Measurements from ENCODE around the gene INPP5A. TPM values are rescaled to one million over a fixed set of nuclear protein-coding genes. Genes with fewer than 3 reads are reported as not detected.

INPP5A gene
- total and polyA plus RNA-seq, 10 of the 15 experiments (the other 5 are each of a cell fraction or from before 2014, with no cell fraction given), result 0.52 to 15.0 (median 6.3) TPM

DNA sequence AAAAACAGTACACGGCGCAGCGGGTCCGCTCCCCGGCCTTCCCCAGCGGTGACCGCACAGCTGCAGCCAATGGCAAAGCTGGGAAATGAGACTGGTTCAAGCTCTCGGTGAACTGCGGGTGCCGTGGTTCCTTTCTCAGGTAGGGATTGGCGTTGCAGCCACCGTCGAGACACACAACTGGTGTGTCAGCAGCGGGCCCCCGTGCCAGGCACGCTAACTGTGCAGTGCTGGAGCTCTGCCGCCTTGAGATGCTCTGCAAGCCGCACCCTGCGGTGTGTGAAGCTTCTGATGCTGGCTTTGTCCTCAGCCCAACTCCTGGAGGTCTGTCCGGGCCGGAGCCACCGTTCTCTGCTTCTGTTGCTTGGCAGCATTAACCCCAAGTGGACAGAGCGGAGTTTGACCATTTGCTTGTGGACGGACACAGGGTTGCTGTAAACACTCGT is 269.0 kb downstream of the INPP5A start:
- H3K27me3 ChIP-seq (replicated peaks in 1 of 2; ENCODE audit: control insufficient read depth in 2 of 2, insufficient read depth in 2 of 2, low read length in 1 of 2), result no peaks in the 10 kb centered on the region
- H4K20me1 ChIP-seq (ENCODE audit: control insufficient read depth, insufficient read depth), result no peaks in the 10 kb centered on the region
- ChIA-PET RAD21 (ENCODE audit: unreplicated experiment) (no interaction called here), CTCF (interaction anchor here (1.1 kb wide), 1 partner anchor 134 kb away, joined by 3 read pairs; no protein-coding TSS in a partner anchor), SMC1A (ENCODE audit: uncharacterized antibody, unreplicated experiment) (no interaction called here), POLR2A (no interaction called here)
- no peak overlapping the region for H3K9ac ChIP-seq (ENCODE audit: control insufficient read depth, insufficient read depth, low read length)
- FAIRE-seq (no peak), DNase-seq (ENCODE audit: low read depth, low spot score) (no peak), ATAC-seq (no peak)
- H3K79me2 ChIP-seq (ENCODE audit: control insufficient read depth, insufficient read depth, low read length), result no peaks in the 10 kb centered on the region
- intact Hi-C loops (cut with micrococcal nuclease; ENCODE audit: unreplicated experiment) (no loop called here), in situ Hi-C loops (cut with MboI) (no loop called here)
- H3K4me3 ChIP-seq, result no peak overlapping the region
- peaks cover 2% of the 10 kb centered on the region; the same call in 1 of the 3 replicates for H3K9me3 ChIP-seq (replicated peaks; ENCODE audit: control insufficient read depth, insufficient read depth, low read length)
- H2AFZ ChIP-seq (ENCODE audit: control insufficient read depth, low read depth, low read length), result no peak overlapping the region
- no peaks in the 10 kb centered on the region for H3K36me3 ChIP-seq (ENCODE audit: control insufficient read depth in 2 of 2, insufficient read depth in 2 of 2, low read length in 1 of 2)
- H3K4me1 ChIP-seq (ENCODE audit: control insufficient read depth, insufficient read depth, low read length), result no peaks in the 10 kb centered on the region
- no peak overlapping the region for H3K4me2 ChIP-seq (ENCODE audit: control insufficient read depth, insufficient read depth)
- no peak overlapping the region for H3K27ac ChIP-seq (ENCODE audit: control insufficient read depth, insufficient read depth)
- no peak for TF ChIP-seq TAF1 (IDR thresholded peaks at IDR 0.05; ENCODE audit: borderline replicate concordance, low read depth, low read length)
- no peak for TF ChIP-seq TCF7 (IDR thresholded peaks at IDR 0.05; ENCODE audit: borderline replicate concordance)
- no peak for TF ChIP-seq SPI1 (IDR thresholded peaks at IDR 0.05; ENCODE audit: borderline replicate concordance, insufficient read depth, low read depth, low read length)
- TF ChIP-seq BMI1 (IDR thresholded peaks at IDR 0.05; ENCODE audit: borderline replicate concordance), result no peak
- TF ChIP-seq ETV6 (conservative IDR thresholded peaks at IDR 0.05 in 1 of 2, IDR thresholded peaks at IDR 0.05 in 1 of 2; ENCODE audit: borderline replicate concordance in 1 of 2, low read depth in 1 of 2), result no peak
- no peak for TF ChIP-seq IKZF1 (conservative IDR thresholded peaks at IDR 0.05)
- no peak for TF ChIP-seq FOS (IDR thresholded peaks at IDR 0.05; ENCODE audit: borderline replicate concordance, extremely low read depth, insufficient read length)
- WGBS (ENCODE audit: insufficient coverage, insufficient replicate concordance, low lambda C conversion rate, missing lambda C conversion rate), result 60% methylated on average over 25 of the region's 25 CpGs
- BruUV-seq (replicated peaks), result no TSS peak

DNA sequence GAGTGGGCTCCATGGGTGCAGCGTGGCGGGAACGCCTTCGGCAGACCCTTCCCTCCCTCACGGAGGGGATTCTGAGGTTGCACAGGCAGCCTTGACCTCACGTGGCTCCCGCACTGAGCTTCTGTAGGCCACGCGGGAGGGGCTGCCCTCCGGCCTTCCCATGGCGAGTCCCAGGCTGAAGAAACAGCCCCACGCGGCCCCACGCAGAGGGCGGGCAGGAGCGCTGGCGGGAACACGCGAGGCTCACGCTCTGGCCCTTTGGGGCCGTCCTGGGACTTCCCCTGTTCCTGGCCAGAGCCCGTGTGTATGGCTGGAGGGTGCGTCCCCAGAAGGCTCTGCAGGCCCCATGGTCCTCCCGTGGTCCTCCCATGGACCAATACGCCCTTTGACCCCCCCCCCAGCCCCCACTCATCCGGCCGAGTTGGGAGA is 270.0 kb downstream of the INPP5A start:
- no peaks in the 10 kb centered on the region for H3K27me3 ChIP-seq (replicated peaks in 1 of 2; ENCODE audit: control insufficient read depth in 2 of 2, insufficient read depth in 2 of 2, low read length in 1 of 2)
- FAIRE-seq (no peak), DNase-seq (ENCODE audit: low read depth, low spot score) (no peak), ATAC-seq (no peak)
- ChIA-PET RAD21 (ENCODE audit: unreplicated experiment) (no interaction called here), CTCF (no interaction called here), POLR2A (no interaction called here), SMC1A (ENCODE audit: uncharacterized antibody, unreplicated experiment) (no interaction called here)
- no peaks in the 10 kb centered on the region for H3K4me1 ChIP-seq (ENCODE audit: control insufficient read depth, insufficient read depth, low read length)
- no peaks in the 10 kb centered on the region for H4K20me1 ChIP-seq (ENCODE audit: control insufficient read depth, insufficient read depth)
- H3K4me3 ChIP-seq, result no peak overlapping the region
- H3K4me2 ChIP-seq (ENCODE audit: control insufficient read depth, insufficient read depth), result no peak overlapping the region
- no peak overlapping the region for H3K27ac ChIP-seq (ENCODE audit: control insufficient read depth, insufficient read depth)
- no TSS peak for BruUV-seq (replicated peaks)
- no peaks in the 10 kb centered on the region for H3K79me2 ChIP-seq (ENCODE audit: control insufficient read depth, insufficient read depth, low read length)
- no peaks in the 10 kb centered on the region; the same call in 2 of the 3 replicates for H3K9me3 ChIP-seq (replicated peaks; ENCODE audit: control insufficient read depth, insufficient read depth, low read length)
- H3K9ac ChIP-seq (ENCODE audit: control insufficient read depth, insufficient read depth, low read length), result no peak overlapping the region
- H3K36me3 ChIP-seq (ENCODE audit: control insufficient read depth in 2 of 2, insufficient read depth in 2 of 2, low read length in 1 of 2), result no peaks in the 10 kb centered on the region
- no peak overlapping the region for H2AFZ ChIP-seq (ENCODE audit: control insufficient read depth, low read depth, low read length)
- in situ Hi-C loops (cut with MboI), result no loop called here
- 78% methylated on average over 22 of the region's 27 CpGs for WGBS (ENCODE audit: insufficient coverage, insufficient replicate concordance, low lambda C conversion rate, missing lambda C conversion rate)
- intact Hi-C loops (cut with micrococcal nuclease; ENCODE audit: unreplicated experiment), result no loop called here
- no peak for TF ChIP-seq KDM1A (IDR thresholded peaks at IDR 0.05; ENCODE audit: borderline replicate concordance)
- no peak for TF ChIP-seq YBX1 (IDR thresholded peaks at IDR 0.05)
- TF ChIP-seq RAD51 (IDR thresholded peaks at IDR 0.05), result no peak
- TF ChIP-seq ZNF217 (IDR thresholded peaks at IDR 0.05), result no peak
- TF ChIP-seq KAT2A (conservative IDR thresholded peaks at IDR 0.05; ENCODE audit: control insufficient read depth, low read depth, low read length), result no peak
- no peak for TF ChIP-seq DPF2 (IDR thresholded peaks at IDR 0.05)
- no peak for TF ChIP-seq PAX5 (IDR thresholded peaks at IDR 0.05; ENCODE audit: borderline replicate concordance, low read depth, low read length)
- TF ChIP-seq RFX5 (IDR thresholded peaks at IDR 0.05; ENCODE audit: low read depth, low read length), result no peak
- TF ChIP-seq SKIL (IDR thresholded peaks at IDR 0.05; ENCODE audit: low read depth, poor library complexity, severe bottlenecking), result no peak

All from GM12878 (cell line).